Kidney glomerular epithelial cell (primary cell): Measurements from ENCODE around the gene LRRC4.
A peak's percentile ranks its signal among the peaks of the same experiment; 100 is the strongest.

ENCODE experiments used
- DNase-seq: peaks from one replicate; lab custom pipeline; 2025; lab: John Stamatoyannopoulos, UW

Gene LRRC4

DNA sequence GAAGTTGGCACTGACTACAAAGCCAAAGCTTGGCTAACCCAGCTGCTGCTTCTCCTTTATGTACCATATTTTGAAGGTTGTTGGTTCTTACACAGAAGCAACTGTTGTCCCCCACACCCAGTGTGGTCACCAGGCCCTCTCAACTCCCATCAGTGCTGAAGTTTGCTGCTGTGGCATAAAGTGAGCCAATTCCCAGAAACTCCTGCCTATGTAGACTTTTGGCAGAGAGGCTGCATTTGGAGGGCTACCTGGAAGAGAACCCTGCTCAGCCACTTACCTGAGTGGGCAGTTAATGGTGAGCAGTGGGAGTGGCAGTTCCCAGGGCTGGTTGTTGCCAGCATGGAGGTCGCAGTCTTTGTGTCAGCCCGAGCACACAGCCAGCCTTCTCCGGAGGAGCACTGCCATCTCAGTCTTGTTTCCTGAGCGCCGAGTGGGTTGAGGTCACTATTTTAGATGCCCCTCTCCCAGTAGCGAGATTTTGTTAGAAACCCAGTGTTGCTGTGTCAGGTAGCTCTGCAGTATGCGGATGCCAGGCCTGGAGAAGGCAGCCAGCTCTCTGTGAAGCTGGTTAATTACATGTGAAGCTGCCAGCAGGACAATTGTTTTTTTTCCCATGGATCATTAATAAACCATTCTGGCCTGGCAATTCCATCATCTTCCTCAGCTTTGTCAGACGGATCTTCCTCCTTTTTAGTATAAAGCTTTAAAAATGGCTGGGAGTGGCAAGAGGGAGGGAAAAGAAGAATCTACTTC lies 24.5 kb downstream of the LRRC4 start:
- no peak for DNase-seq

DNA sequence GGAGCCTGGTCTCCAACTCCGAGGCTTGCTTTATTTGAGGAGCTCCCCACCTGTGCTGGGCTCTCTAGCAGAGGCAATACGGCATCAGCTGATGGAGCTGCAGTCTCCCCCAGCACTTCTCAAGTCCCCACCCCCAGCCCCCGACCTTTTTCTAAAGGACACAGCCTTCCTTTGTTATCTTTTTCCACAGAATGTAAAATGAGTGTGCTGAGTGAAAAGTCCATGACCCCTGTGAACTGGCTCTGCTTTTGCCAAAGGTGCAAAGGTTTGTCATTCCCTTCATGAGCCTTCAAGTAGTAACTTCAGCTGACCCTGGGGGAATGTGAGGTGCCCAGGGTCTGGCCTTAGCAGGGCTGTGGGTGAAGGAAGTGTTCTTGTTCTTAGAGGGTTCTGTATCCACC lies 25.5 kb downstream of the LRRC4 start:
- no peak for DNase-seq

DNA sequence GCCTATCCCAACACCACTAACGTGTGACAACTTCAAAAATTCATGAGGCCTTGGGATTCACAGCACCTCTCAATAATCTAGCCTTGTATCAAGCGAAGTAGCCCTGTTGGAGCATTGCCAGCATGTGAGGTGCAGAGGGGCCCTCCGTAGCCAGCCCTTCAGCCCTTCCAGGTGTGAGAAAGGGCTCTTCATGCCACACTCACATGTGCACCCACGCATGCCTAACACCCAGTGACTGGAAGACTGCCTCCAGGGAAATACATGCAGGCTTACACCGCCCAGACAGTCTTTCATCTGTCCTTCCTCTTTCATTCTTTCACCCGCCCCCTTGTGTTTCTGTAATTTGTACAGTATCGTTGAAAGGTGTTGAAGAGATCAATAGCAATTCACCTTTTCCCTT lies 26.1 kb downstream of the LRRC4 start:
- no peak for DNase-seq

DNA sequence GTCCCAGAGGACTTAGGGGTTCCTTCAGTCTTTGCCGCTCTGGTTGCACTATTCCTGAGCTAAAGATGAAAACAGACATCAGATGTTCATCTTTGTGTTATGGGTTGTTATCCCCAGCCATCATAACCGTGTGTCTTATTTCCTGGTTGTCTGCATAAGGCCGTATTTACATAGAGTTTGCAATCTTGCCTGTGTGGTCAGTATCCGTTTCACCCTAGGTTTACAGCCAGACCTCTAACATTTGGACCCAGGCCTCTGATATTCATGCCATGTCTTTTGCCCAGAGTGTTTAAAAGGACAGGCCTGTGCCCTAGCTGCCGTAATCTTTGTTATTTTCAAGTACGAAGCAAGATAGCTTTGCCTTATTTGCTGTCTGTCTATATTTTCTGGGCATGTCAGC lies 26.6 kb downstream of the LRRC4 start:
- no peak for DNase-seq

DNA sequence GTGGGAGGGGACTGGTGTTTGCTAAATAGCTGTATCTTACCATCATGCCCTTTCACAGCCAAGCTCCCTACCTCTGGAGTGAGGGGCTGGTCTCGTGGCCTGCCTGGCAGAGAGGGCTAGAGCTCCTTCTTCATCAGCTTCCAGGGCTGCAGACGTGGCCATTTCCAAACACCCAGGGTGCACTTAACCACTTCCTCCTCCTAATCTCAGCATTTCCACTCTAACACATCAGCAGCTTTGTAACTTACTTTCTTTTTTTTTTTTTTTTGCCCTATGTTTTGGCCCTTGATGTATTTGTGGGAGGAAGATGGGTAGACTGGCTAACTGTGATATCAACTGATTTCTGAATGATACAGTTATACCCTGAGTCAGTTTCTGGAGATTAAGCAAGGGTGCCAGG lies 27.4 kb downstream of the LRRC4 start:
- DNase-seq: no peak

DNA sequence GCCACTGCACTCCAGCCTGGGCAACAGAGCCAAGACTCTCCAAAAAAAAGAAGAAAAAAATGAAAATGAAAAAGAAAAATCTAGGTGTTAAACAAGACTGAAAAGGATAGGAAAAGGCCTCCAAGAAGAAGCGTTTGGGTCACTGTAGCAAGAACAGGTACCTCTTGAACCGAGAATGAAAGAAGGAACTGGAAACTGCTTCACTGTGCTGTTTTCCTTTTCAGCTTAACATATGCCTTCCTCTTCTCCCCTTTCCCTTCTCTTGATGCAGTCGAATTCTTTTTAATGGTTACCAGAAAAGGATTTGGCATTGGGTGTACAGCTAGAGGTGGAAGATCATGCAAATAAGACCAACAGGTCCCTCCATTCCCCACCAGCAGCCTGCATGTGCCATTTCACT lies 28.1 kb downstream of the LRRC4 start:
- DNase-seq: no peak

DNA sequence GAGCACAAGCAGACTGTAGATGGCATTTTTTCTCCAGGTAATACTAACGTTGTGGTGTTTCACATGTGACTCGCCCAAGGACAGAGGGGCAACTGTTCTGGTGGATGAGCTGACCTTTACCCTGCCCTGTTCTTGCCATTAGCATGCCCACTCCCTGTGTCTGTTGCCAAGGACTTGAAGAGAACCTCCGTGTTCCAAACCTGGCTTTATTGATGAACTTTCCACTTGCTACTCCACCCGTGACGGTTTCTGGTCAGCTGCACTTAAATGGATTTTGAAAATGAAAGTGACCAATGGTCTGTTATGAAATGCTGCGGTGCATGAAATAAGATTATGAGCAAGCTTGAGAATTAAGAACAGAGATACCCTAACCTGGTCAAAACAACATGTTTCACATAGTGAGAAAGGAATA lies 30.4 kb downstream of the LRRC4 start:
- DNase-seq: peak; percentile 55

DNA sequence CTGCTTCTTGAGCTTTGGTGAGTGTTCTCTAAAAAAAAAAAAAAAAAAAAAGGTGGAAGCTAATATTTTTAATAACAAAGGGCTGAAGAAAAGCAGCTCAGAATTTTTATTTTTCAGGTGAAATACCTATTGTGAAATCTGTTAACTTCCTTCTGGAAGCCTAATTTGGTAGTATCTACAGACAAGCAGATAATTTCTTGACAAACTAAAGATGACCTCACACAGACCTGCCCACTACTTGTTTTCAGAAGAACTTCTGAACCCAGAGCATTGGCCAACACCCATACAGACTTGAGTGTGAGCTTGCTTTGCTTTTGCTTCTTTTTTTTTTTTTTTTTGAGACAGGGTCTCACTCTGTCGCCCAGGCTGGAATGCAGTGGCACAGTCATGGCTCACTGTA lies 31.2 kb downstream of the LRRC4 start:
- no peak for DNase-seq

DNA sequence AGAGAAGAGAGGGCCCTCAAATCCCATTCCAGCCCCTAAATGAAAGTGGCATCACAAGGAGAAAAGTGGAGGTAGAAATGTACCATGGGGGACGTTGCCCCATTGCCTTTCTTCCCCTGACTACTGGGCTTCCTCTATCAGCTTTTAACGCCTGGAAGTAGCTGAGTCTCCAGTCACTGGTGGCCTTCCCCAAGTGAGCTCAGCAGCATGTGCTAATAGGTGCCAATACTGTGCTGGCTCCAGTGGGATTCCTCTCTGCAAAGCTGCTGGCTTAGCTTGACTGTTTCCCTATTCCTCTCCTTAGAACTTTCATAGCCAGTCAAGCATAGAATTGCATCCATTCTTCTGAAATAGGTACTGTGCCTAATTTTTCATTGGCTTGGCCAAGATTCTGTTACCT lies 32.6 kb downstream of the LRRC4 start:
- DNase-seq: no peak

DNA sequence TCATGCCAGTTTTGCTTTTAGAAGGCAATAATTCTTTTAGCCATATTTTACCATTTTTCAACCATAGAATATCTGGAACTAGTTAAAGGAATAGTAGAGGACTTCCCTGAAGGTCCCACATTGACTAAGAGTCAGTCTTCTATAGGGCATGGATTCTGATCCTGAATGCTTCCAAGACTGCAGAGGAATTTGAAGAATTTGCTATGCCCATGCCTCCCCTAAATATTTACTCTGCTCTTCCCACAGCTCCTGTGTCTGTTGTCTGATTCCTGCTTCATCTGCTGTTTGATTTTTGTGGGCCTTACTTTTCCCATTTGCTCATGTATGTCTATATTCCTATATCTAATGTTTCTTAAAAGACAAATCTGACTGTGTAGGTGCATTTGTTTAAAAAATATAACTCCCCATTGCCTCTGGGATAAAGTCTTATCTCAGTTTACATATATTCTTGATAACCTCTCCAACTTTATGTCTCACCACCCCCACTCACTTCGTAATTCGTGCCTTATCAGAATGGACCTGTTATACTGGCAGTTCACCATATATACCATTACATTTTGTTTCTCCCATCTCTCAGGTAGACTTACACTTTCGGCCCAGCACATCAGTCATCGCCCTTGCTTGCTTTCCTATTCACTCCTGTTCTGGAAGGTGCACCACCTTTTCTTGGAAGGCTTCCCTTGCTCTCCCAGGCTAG lies 33.9 kb downstream of the LRRC4 start:
- peak; percentile 26 for DNase-seq

DNA sequence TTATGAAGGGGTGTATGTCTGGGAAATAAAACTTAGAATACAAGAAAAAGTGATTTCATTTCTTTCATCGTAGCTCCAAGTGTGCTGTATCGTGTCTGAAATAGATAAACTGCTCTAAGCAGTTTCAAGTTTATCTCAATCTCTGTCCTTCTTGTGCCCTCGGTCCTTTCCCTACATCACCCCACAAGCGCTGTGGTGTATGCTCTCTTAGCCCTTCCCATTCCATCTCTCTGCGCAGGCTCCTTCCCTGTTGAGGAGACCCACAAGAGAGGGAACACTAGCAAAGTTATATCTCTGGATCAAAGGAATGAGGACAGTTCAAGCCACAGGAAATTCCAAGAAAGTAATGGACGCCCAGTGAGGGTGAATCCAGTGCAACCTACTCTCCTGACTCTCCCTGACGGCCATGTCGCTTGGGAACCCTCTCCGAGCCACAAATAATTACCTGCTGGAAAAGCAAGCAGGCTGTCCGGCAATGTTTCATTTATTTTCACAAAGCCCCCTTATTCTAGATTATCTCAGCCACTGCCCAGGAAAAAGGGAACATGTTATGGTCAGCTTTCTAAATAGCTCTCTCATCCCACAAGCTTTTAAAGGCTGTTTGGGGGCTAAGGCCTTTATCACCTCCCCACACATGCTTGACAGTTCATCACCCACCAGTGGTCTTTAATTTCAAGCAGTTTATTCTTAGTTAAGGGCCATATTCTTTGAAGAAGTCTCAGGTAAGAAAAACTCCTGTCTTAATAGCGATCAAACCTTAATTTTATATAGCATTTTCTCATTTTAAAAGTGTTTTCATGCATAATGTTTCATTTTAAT lies 34.8 kb downstream of the LRRC4 start:
- no peak for DNase-seq

DNA sequence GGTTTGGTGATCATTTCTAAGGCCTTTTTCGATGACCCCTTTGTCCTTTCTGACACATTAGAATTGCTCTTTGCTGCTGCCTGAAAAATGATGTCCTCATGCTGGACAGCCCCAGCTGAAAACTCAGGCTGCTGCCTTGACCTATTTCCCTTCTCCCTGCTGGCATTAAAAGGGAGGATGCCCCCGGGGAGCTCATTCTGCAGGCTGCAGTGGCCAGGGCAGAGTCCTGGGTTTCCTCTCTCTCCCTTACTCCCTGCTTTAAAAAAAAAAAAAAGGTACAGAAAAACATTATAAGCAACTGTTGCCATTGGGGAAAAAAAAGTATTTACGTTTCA lies 35.4 kb downstream of the LRRC4 start:
- DNase-seq: no peak

DNA sequence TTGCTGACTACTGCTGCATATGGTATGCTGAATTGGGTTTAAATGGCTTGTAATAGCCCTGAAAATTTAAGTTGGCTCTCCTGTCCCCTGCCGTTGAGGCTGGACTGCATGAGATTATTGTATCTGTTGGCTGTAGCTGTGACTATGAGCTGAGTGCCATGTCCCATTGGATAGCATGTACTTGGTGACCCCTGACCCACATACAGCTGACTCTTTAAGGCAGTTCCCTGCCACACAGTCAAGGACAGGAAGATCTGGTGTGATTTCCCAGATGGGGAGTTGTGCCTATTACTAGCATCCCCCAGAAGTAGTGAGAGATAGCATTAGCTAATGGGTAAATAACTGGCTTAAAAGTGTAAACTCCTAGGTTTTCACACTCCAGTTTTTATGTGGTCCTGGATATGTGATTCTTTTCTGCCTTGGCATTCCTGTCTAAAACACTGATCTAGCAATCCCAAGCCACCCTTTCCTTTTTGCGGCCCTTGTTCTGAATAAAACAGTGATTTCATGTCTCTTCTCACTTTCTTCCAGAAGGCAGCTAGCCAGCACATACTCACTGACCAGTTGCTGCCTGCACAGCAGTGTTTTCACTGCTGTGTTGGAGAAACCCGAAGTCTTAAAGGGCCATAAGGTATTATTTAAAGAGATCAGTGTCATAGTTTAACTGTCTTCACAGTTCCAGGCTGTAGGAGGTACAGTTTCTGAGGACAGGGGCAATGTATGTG lies 35.9 kb downstream of the LRRC4 start:
- DNase-seq: no peak

DNA sequence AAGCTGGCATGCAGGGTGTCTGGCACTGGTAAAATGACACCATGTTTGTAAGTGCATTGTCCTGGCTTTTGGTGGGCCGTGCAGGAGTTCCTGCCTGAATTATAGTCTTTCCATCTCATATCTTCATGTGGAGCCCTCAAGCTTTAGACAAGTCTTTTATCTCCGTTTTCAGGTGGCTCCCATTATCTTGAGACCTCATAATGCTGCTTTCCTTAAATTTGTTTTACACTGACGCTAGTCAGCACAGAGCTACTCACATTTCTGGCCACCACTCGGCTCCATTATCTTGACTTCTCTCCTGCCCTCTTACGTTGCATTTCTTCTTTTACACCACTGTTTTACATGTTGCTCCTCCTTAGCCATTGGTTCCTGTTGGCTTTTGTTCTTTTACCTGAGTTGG lies 37.2 kb downstream of the LRRC4 start:
- no peak for DNase-seq

DNA sequence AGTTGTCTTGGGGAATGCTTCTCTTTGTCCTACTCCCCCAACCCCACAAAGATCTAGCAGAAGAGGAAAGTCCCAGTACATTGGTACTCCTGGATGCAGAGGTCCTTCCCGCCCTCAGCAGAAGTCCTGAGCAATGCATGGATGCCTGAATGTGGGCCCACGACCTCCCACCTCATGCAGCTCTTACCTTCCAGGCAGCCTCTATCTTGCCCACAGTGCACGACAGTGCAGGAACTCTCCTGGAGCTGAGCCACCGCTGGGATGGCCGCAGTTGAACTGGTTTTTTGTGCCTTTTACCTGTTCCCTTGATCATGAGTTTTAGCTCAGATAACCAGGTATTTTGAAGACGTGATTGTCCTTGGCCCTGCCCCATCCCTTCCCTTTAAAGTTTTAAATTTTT lies 37.9 kb downstream of the LRRC4 start:
- DNase-seq: no peak

DNA sequence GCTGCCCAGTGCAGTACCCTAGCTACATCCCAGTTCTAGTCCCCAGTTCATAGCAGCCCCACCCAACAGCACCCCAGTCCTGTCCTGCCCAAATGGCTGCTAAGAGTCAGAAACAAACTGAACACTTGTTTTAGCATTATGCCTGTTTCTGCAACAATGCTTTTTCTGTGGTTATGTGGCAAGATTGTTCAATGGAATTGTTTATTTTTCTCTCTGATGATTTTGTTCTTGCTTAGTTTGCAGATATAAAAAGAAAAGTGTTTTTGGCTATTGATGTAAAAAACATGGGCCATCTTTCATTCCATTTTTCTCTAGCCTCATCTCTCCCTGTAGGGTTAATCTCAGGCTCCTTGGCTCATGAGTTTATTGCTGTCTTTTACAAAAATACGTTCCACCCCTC lies 42.5 kb downstream of the LRRC4 start:
- no peak for DNase-seq

DNA sequence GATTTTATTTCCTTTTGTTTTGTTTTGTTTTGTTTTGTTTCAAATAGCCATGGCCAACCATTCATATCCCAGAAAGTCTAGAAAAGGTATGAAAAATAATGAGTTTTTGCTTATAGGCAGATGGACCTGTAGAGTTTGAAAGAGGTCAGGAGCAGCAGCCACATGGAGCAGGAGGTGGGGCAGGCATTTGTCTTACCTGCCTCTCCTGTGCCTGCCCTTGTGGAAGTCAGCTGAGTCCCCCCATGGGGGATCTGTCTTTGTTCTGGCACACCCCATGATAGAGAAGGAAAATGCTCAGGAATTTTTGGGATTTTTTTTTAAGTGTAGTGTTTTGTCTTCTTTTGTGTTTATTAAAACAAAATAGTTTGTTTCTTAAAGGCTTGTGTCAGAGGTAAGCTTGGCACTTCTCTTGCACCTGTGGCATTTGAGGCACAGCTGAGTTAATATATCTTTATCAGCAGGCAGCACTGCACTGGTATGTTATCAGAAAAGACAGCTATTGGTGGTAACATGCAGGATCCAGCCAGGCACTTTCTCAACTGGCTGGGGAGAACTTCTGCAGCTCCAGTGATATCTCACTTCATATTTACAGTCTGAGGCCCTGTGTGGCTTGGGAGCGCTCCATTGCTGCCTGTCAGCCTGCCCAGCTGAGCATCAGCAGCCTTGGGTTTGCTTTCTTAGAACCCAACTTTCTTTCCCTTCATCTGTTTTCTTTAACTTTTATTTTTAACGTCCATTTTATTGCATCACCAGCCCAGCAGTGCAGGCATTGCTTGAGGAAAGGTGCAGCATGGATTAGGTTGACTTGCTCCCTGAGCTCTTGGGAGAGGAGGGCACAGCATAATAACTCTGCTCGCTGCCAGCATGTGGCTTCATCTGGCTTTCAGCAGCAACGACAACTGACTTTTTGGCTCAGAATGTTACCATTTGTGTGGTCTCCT lies 44.4 kb downstream of the LRRC4 start:
- DNase-seq: no peak

DNA sequence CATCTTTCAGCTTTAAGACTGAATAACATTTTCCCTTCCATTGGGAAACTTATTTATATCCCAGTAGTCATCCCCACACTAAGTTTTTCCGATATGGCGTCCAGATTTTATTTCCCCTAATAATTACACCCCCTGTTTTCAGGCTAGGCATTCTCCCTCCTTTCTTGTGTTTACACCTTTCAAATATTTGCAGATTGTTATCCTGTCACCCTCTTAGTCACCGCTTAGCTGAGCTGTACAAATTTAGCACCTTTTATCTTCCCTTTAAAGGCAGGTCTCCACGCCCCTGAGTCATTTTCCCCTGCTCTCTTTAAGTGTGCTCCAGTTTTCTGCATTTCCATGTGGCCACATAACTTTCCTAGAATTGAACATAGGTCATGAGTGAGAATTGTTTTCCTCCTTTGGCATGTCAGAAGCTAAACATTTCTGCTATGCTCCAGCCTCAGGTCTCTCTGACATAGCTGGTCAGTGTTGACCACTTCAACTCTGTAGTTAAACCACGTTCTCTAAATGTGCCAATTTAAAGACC lies 47.4 kb downstream of the LRRC4 start:
- DNase-seq: no peak

DNA sequence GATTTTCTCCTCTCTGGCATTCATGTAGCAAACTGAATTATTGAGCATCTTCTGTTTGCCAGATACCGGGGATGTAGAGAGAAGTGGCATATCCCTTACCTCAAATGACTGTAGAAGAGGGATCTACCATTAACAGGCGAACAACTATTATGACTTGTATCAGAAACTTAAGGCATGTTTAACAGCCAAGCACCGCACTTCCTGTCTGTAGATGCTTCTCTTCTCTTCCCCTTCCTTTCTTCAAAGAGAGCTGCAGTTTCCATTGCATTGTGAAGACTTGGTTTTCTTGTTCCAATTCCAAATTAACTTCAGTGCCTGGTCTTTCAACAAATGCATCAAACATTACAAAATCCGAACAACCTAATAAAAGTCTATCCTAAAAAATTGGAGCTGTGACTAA lies 49.3 kb downstream of the LRRC4 start:
- DNase-seq: no peak

DNA sequence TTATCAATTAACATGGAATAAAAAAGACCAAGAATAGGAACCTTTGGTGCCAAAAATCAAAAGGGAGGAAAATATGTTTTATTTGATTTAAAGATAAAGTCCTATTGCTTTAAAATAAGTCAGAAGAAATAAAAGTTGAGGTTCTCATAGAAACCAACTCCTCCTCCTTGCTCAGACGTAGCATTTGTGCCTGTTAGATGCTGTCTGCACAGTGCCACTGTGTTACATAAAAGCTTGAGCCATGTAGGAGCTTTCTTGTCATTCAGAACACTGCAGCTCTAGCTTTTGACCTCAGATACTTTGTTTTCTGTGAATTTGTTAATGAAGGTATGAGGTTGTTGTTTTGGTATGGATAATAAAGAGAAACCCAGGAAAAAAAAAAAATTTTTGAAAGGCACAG lies 50.3 kb downstream of the LRRC4 start:
- DNase-seq: no peak

DNA sequence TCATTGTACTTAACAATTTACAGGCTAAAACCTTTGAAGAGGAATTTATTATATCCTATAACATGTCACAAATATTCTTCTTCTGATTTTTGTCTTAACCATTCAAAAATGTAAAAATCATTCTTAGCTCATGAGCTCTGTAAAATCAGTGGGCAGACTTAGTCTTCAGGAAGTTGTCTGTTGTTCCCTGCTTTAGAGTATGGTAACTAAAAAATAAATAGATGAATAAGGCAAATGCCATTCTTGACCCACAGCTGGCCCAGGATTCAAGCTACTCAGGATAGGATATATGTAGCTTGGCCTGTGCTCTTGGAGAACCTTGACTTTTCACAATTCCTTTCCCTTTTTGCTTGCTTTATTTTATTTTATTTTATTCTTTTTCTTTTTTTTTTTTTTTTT lies 51.5 kb downstream of the LRRC4 start:
- no peak for DNase-seq
